GOT3 (cell line): ENCODE results near the gene PHKA2.

Experiments
- DNase-seq: peaks from one replicate; lab custom pipeline; 2025; ENCODE audit warnings: mixed read lengths; lab: John Stamatoyannopoulos, UW

Gene PHKA2

DNA sequence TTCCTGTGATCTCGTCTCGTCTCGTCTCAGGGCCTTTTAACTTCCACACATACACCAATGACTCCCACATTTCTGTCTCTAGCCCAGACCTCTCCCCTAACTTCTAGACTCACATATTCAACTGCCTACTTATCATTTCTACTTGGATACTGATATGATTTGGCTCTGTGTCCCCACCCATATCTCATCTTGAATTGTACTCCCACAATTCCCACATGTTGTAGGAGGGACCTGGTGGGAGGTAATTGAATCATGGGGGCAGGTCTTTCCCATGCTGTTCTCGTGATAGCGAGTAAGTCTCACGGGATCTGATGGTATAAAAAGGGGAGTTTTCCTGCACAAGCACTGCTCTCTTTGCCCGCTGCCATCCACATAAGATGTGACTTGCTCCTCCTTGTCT is 8.9 kb downstream of the PHKA2 start:
- DNase-seq = no peak

DNA sequence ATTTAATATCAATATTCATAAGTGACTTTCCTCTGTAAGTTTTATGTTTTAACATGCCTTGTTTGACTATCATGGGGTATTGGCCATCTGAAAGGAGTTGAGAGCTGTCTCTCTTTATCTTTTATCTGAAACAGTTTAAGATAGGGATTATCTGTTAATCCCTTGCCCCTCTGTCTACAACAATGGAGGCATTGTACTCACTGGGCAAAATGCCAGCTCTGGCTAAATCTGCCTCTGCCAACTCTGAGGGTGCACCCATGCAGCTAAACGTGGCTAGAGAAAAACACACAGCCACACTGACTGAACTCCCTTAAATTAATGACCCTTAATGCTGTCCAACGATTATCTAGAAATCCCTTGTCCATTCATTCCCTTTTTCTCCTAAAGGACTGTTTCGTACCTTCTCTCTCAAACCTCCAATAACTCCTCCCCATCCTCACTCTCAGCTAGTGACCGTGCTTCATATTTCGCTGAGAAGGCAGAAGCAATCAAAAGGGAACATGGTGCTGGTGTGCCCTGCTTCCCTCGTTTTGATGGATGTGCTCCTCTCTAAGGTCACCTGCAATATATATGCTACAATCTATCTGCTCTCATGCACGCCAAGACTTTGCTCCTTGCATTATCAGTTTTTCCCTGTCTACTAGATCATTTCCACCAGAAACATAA is 10.3 kb downstream of the PHKA2 start:
- no peak for DNase-seq

DNA sequence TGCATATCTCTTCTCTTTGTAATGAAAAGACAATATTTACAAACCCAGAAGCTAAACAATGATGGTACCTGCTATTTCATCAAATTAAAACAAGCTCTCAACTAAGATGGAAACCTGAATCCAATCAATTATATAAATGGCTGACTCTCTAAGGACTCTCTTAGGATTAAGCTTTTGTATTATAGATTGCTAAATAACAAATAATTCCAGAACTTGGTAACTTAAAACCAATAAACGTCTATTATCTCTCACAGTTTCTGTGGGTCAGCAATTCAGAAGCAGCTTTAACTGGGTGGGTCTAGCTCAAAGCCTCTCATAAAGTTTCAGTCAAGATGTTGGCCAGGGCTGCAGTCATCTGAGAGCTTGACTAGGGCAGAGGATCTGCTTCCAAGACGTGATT is 12.4 kb downstream of the PHKA2 start:
- DNase-seq = no peak

DNA sequence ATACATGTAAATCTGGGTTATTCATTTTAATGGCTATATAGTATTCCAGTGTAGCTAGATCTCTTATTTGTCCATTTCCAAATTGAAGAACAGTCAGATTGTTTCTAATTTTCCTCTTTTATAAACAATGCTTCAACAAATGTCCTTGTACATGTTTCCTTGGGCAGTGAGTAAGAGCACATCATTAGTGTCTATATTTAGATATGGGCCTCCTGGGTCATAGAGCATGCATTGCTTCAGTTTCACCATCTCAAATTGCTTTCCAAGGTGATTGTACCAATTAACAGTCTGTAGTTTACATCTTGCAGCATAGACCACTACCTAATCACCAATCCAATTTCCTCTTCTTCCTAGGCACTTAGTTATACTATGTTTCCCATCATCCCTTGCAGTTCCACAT is 13.4 kb downstream of the PHKA2 start:
- DNase-seq = no peak

DNA sequence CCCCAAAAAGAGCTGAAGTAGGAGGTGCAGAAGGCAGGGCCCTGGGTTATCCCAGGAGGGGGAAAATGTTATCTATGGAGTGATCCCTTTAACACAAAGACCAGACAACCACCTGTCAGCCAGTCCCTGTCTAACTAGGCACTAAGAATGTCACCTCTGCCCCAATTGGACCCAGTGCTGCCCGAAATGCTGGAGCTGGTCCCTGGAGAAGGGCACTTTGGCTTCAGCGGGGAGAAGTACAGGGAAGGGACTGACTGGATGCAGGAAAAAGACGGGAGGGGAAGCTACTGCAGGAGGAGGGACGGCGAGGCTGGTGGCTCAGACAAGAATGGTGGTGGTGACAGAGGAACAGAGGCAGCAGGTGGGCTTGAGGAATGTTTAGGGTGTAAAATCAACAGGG is 17.3 kb downstream of the PHKA2 start:
- no peak for DNase-seq

DNA sequence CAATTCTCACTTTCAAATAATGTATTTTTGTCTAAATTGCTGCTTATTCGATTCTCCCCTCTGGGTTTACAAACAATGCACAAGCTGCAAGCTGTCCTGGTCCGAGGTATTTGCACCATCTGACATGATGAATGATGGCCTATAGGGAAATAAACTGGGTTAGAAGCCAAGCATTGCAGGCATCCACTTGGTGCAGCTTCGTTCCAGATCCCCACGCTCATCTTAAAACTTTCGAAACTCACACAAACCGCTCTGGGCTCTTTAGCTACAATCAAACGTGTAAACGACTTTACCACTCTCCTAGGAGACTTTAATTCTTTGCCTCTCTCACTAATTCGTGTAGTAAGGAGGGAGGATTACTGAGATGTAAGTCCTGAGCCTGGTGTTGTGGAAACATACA is 19.0 kb downstream of the PHKA2 start:
- DNase-seq = no peak

DNA sequence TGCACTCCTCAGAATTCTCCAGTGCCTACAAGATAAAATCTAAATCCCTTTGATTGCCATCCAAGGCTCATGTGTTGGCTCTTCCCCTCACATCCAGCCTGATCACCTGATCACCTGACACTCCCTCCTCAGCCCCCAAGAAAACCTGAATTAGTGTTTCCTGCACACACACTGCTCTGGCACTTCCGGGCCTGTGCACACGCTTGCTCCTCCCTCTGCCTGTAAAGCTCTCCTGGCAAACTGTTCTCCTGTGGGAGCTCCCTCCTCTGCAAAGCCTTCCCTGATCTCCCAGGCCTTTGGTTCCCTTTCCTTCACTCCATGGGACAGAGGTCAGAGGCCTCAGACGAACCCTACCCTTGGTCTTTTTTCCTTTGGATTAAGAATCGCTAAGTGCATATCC is 19.9 kb downstream of the PHKA2 start:
- DNase-seq = no peak

DNA sequence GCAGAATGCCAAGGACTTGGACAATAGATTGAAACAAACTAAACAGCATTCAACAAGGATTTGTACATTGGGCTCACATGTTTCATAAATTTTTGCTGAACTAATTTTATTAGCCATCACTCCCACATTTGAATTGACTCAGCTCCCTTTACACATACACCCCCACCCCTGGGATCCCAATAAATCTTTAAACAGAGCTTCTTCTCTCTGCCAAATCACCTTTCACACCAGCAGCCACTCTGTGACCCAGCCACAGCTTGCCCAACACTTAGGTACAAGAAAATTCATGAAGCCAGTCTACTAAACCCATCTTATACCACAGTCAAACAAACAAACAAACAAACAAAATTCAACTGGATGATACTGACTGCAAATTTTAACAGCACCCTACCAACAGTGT is 21.6 kb downstream of the PHKA2 start:
- DNase-seq = no peak

DNA sequence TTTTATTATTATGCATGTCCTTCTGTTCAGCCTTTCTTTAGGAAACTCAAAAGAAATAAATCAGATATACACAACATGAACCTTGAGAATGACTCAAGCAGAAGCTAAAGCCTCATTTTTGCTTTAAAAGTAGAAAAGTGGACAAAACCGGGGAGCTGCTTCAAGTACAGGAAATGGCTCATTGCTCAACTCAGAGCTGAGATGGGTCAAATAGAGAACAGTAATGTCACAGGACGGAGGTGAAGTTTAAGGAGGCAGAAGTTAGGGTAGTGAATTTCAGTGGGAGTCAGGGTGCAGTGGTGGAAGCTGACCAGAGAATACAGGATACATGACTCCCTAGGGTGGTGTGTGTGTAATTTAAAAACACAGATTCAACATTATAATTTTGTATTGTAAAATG is 22.2 kb downstream of the PHKA2 start:
- no peak for DNase-seq

DNA sequence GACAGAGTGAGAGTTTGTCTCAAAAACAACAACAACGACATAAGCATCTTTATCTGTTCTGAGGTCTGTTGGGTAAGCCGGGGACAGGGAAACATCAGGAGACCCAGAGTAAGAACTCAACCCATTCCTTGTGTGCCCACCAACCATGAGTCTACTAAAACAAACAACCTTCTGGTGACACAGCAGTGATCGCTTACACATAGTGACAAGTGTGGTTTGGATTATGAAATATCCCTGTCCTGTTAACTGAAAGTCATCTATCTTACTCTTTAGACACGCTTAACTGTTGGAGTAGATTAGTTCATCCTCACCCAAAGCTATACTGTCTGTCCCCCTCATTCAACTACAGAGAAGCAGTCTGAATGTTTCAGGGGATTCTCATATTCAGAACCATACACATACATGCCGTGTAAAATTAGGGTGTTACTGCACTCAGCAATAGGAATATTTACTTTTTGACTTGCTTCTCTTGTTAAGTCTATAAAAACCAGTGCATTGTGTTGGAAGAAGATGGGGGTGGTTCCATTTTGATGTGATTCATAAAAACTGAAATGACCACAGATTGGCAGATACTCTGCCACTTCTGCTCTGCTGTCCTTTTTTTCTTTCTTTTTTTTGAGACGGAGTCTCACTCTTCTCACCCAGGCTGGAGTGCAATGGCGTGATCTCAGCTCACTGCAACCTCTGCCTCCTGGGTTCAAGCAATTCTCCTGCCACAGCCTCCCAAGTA is 27.4 kb downstream of the PHKA2 start:
- no peak for DNase-seq

DNA sequence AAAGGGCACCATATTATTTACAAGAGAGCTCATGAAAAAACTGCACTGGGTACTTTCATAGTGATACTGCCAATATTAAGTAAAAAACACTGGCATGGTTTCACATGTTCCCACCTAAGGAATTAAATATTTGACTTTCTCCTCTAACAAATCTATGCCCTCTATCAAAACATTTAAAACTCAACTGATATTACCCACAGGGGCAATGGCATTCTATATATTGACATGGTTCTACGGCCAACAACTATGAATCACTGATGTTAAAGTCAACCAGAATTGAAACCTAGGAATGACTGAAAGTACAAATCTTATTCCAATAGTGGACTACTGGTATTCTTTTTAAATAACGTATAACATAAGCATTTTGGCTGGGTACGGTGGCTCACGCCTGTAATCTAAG is 28.2 kb downstream of the PHKA2 start:
- no peak for DNase-seq

DNA sequence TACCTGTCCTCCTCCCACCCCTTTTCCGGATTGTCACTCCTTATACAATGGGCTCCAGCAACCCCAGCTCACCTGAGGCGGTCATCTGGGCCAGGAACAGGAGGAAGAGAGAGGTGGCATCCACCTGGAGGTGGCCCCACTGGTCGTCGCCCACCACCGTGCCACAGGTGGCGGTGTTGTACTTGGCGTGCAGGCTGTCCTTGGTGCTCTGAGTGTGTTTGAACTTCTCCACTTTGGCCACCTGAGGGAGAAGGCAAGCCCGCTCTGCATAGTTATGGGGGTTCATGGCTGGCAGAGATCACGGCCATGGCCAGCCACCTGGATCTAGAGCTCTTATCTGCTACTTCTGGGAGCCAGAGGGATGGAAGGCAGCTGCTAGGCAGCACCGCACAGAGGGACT is 32.9 kb downstream of the PHKA2 start:
- no peak for DNase-seq

DNA sequence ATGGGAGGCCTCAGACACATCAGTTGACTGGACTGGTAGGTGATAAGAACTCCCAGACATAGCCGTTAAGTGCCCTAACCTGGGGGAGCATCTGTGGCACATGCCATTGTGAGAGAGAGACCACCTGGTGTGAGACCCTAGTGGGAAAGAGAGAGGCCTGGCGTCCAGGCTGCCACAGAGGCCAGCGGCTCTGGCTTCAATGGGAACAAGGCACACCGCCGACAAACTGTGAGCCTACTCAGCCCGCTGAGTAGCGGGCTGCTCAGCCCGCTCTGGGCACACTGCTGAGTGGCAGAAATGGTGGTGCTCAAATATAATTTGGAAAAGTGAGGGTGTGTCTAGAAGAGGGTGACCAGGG is 34.0 kb downstream of the PHKA2 start:
- DNase-seq = no peak

DNA sequence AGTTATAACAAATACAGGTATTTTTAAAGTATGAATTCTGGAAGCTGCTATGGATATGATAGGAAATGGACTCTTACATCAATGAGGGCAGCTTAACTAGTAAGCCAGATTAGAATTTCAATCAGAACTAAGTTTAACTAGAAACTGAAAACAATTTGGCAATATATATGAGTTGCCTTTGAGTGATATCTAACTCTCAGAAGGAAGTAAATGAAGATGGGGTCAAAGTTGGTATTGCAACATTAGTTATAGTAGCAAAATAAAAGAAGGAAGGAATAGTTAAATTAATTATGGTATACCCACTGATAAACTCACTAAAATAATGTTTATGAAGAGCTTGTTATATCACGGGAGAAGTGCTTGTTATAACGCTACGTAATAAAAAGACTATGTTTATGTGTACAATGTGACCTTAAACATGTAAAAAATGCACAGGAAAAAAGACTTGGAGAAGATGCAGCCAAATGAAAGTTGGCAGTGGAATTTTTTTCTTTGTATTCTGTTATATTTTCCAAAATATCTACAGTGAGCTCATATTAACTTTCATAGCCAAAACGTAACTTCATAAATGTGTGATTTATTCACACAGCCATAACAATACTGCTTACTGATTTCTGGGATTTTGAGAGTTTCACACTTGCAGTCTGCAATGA is 34.5 kb downstream of the PHKA2 start:
- DNase-seq = no peak

DNA sequence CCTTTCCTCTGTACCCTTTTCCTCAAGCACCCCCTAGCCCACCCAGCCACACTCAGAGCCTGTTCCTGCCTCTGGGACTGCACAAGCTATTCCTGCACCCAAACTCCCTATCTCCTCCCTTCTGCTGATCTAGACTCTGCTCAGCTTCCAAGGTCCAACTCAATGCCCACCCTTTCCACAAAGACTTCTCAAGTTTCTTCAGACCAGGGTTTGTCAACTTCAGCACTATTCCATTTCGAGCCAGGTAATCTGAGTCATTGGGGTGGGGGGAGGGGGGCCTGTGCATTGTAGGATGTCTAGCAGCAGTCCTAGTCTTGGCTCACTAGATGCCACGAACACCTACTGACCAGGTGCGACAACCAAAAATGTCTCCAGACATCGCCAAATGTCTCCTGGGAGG is 37.3 kb downstream of the PHKA2 start:
- DNase-seq = no peak

DNA sequence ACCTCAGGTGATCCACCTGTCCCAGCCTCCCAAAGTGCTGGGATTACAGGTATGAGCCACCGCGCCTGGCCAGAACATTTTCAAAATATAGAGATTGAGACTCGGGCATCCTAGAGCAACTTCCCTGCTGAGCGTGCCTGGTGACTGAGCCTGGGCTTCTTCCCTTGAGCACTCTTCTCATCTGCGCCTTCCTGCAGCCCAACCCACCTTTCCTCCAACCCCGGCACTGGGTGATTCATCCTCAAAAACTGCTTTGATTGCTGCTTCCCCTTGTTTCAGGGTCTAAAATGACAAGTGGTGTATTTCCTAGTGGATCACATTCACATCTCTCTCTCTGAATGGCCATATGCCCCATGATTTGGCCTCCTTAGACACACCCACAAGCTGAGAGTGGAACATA is 37.8 kb downstream of the PHKA2 start:
- no peak for DNase-seq

DNA sequence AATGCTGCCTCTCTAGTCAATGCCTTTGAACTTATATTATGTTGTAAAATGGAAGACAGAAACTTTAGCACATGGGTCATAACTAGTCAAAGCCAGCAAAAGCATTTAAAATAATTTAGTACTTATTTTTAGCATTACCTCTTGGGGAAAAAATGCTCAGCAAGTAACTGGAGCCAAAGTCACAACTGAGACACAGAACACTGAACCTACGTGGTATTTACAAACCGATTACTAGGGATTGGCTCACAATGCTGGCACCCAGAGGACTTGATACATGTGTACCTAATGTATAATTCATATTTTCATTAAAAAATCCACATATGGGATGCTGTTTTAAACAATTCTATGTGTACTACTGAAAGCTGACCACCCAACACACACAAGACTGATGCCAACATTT is 38.4 kb downstream of the PHKA2 start:
- no peak for DNase-seq

DNA sequence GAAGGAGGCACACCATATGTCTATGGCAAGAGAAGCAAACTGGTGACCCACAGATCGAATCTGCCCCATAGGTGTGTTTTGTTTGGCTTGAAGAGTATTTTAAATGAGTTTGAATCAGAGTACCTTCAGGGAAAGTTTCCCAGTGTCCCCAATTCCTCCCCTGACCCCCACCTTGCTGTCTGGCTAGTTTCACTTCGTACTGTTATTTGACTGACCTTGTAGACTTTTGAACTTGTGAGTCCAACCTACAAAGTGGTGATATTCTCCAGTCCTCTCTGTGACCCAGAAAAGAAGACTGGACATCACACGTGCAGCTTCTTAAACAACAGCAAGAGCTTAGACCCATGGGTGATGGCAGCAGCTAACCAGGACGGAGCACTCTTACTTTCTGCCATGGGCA is 39.4 kb downstream of the PHKA2 start:
- no peak for DNase-seq

DNA sequence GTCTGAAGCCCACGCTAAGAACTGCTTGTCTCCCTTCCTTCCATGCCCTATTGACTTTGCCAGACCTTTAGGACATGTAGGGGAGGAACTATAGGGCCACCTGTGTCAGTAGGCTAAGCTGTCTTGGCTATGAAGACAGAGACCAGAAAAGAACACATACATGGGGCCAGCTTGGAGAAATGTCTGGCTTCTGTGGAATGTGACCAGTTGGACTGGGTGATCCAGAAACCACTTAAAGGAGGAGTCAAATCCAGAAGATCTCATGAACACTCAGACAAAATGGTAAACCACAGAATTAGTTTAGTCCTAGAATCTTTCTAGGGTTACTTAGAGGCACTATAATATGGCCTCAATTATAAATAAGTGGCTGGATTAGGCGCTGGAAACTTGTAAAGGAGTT is 42.0 kb downstream of the PHKA2 start:
- no peak for DNase-seq

DNA sequence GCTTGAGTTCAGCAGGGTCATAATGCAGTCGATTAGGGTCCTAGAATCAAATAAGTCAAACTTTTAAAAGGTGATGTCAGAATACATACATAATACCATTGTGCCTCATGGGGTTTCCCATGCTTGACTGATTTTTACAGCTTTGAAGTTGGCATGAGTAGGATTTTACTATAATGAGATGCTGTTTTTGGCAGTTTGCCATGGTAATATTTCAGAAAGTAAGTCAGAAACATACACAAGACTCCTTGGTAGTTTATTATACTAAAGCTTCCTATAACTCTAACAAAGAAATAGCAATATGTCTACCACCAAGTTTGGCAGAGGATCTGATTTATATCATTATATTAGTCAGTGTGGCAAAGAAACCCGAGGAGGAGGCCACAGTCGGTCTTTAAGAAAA is 45.2 kb downstream of the PHKA2 start:
- no peak for DNase-seq

DNA sequence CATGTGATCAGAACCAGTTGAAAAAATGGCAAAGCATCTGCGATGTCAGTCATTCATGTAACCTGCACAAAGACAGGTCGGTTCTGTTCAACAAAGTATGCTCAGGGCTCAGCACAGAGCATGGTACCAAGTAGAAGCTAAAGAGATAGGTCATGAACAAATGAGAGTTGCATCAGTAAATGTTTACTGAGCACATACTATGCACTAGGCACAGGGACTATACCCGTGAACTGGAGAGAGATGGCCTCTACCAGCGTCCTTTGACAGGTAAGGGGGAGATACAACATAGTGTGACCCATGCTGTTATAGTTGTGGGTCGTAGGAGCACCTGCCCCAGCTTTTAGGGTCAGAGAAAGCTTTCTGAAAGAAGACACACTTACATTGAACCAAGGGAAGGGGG is 46.7 kb downstream of the PHKA2 start:
- DNase-seq = no peak

DNA sequence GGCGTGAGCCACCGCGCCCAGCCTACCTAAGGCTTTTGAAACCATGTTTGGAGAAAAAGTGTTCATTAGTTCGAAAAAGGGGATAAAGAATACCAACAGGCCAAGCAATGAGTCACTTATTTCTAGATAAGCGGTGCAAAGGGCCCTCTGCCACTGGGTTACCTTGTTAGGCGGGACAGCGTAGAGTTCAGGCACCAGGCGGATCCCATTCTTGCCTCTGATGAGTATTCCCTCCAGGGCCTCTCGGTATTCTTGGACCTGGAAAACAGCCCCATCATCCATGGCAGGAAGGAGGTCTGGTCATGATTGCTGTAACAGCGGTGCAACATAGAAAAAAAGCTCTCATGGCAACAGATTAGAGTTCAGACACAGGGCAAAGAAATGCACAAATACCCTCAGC is 48.0 kb downstream of the PHKA2 start:
- no peak for DNase-seq

DNA sequence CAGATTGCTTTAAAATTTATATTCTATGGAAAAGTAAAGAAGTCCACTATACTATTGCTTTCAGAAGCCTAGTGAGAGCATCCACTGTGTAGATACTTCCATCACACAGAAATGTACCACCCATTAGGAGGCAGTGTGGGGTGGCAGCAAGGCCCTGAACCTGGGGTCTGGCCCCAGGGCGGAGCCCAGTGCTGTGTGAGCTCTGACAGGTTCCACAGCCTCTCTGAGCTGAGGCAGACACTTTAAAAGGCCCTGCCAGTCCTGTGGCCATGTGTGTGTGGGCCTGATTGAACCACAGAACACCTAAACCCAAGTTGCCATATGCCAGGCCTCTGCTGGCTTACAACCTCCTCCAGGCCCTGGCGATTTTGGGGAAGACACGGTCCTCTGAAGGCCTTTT is 49.2 kb downstream of the PHKA2 start:
- no peak for DNase-seq

DNA sequence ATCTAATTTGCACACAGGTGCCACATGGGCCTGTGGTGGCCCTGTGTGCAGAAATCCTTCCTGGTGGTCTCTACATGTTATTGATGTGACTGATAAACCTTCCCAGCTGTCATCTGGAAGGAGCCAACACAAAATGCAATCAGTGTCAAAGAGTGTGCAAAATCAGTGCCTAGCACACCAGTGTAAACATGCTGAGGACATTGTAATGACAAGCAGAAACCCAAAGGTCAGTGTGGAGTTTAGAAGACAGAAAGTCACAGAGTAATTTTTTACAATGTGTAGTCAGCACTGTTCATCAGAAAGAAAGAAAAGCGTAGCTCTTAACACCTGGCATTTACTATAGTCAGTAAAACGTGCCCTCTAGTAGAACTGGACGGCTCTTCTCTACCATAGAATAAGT is 50.3 kb downstream of the PHKA2 start:
- DNase-seq = no peak
